Neural cell (in vitro differentiated cells): ENCODE data around the gene C16orf86. TPM values are rescaled to one million over a fixed set of nuclear protein-coding genes. Genes with fewer than 3 reads are reported as not detected.

Source experiments
- H2AFZ ChIP-seq: fragments of 200-600, 300-800 bp; sonication (generic), shearing (Covaris generic); 2 replicates; pipeline ENCODE4 v1.6.0; 2014; ENCODE audit warnings: low read depth, mild to moderate bottlenecking, antibody characterized with exemption, low read length, moderate library complexity
- H3F3A ChIP-seq: fragments of 200-600 bp; shearing (Covaris generic); 2 replicates; pipeline ENCODE4 v1.6.1; 2016; ENCODE audit warnings: mild to moderate bottlenecking, moderate library complexity, mixed read lengths, antibody characterized with exemption, low read length; ENCODE audit not compliant: insufficient read depth, poor library complexity, severe bottlenecking
- H3K27ac ChIP-seq: fragments of 200-600, 300-800 bp; sonication (generic), shearing (Covaris generic); 2 replicates; pipeline ENCODE4 v1.5.1; 2014; ENCODE audit warnings: mild to moderate bottlenecking, low read length, moderate library complexity
- H3K27me3 ChIP-seq: fragments of 300-800, 200-600 bp; sonication (generic), shearing (Covaris generic); 2 replicates; pipeline ENCODE4 v1.6.0; 2014; ENCODE audit warnings: mild to moderate bottlenecking, low read depth, low read length, moderate library complexity; ENCODE audit not compliant: insufficient read depth
- H3K36me3 ChIP-seq: fragments of 300-800, 200-600 bp; sonication (generic), shearing (Covaris generic); 2 replicates; pipeline ENCODE4 v1.5.1; 2014; ENCODE audit warnings: mild to moderate bottlenecking, antibody characterized with exemption, low read length, moderate library complexity; ENCODE audit not compliant: insufficient read depth
- H3K4me2 ChIP-seq: fragments of 300-800, 200-600 bp; sonication (generic), shearing (Covaris generic); 2 replicates; pipeline ENCODE4 v1.6.0; 2014; ENCODE audit warnings: mild to moderate bottlenecking, low read length
- H3K4me3 ChIP-seq: fragments of 300-800, 200-600 bp; sonication (generic), shearing (Covaris generic); 2 replicates; pipeline ENCODE4 v1.5.1; 2014; ENCODE audit warnings: mild to moderate bottlenecking, low read length, moderate library complexity
- H3K79me2 ChIP-seq: fragments of 200-600 bp; shearing (Covaris generic); replicated peaks from 2 replicates; pipeline ENCODE4 v1.6.0; 2014; ENCODE audit warnings: mild to moderate bottlenecking, low read length, moderate library complexity; ENCODE audit not compliant: insufficient read depth
- H3K9ac ChIP-seq: fragments of 300-800, 200-600 bp; sonication (generic), shearing (Covaris generic); 2 replicates; pipeline ENCODE4 v1.6.1; 2016; ENCODE audit warnings: mild to moderate bottlenecking, low read length, mixed read lengths
- H3K9me2 ChIP-seq: fragments of 200-600 bp; shearing (Covaris generic); 2 replicates; pipeline ENCODE4 v1.6.1; 2016; ENCODE audit warnings: mild to moderate bottlenecking, low read length, mixed read lengths; ENCODE audit not compliant: insufficient read depth
- H3K9me3 ChIP-seq: fragments of 200-600, 300-800 bp; sonication (generic), shearing (Covaris generic); 2 replicates; pipeline ENCODE4 v1.6.1; 2016; ENCODE audit warnings: mild to moderate bottlenecking, mixed run types, low read length, moderate library complexity, mixed read lengths
- H4K20me1 ChIP-seq: fragments of 200-600 bp; shearing (Covaris generic); 2 replicates; pipeline ENCODE4 v1.6.1; 2016; ENCODE audit warnings: mild to moderate bottlenecking, mixed run types; ENCODE audit not compliant: insufficient read depth
- EP300 ChIP-seq: fragments of 450-650 bp; conservative IDR thresholded peaks from 2 replicates; pipeline ENCODE4 v1.6.1; 2014; ENCODE audit warnings: antibody characterized with exemption, mild to moderate bottlenecking, moderate library complexity; ENCODE audit not compliant: poor library complexity, severe bottlenecking
- EZH2 ChIP-seq: fragments of 200-600, 300-800 bp; shearing (Covaris generic), sonication (generic); IDR thresholded peaks from 2 replicates; pipeline ENCODE4 v1.6.1; 2014; ENCODE audit warnings: antibody characterized with exemption, low read length, borderline replicate concordance, mild to moderate bottlenecking; ENCODE audit not compliant: insufficient read depth, poor library complexity, severe bottlenecking
- MXI1 ChIP-seq: fragments of 450-650 bp; conservative IDR thresholded peaks from 2 replicates; pipeline ENCODE4 v1.6.1; 2014; ENCODE audit warnings: antibody characterized with exemption, mild to moderate bottlenecking; ENCODE audit not compliant: poor library complexity, severe bottlenecking
- POLR2AphosphoS5 ChIP-seq: IDR thresholded peaks from 2 replicates; pipeline ENCODE4 v1.6.1; 2012
- RAD21 ChIP-seq: fragments of 450-650 bp; conservative IDR thresholded peaks from 2 replicates; pipeline ENCODE4 v1.6.1; 2014; ENCODE audit warnings: antibody characterized with exemption, mild to moderate bottlenecking, moderate library complexity
- SMC3 ChIP-seq: fragments of 450-650 bp; conservative IDR thresholded peaks from 2 replicates; pipeline ENCODE4 v1.6.1; 2014; ENCODE audit warnings: antibody characterized with exemption, mild to moderate bottlenecking, moderate library complexity; ENCODE audit not compliant: poor library complexity
- TAF1 ChIP-seq: IDR thresholded peaks from 2 replicates; pipeline ENCODE4 v1.6.1; 2012; ENCODE audit warnings: low read depth
- polyA plus RNA-seq: library from polyadenylated mRNA; depleted of rRNA; stranded (reverse); fragments of >200 nt; gene quantifications from 2 replicates; pipeline ENCODE4 v1.2.3, GENCODE V29; 2014
- TF ChIP-seq, protein P1 (sequence below): IDR thresholded peaks from 2 replicates; pipeline ENCODE4 v1.6.1; 2012; ENCODE audit warnings: borderline replicate concordance
- TF ChIP-seq, protein P2 (sequence below): fragments of 450-650 bp; IDR thresholded peaks from 2 replicates; pipeline ENCODE4 v1.5.1; 2014; ENCODE audit warnings: antibody characterized with exemption, mild to moderate bottlenecking, moderate library complexity; ENCODE audit not compliant: poor library complexity, severe bottlenecking

C16orf86 gene
- polyA plus RNA-seq, 1 donor from 2014 or later, result 2.4 TPM

GRCh38 chr16:67677712-67678111 lies 11.1 kb downstream of the C16orf86 start:
- H3K27me3 ChIP-seq, result no peaks in the 10 kb centered on the region
- H3K9me2 ChIP-seq, result no peaks in the 10 kb centered on the region
- H3K4me2 ChIP-seq, result no peak overlapping the region
- H2AFZ ChIP-seq, result no peak overlapping the region
- no peaks in the 10 kb centered on the region for H3K36me3 ChIP-seq
- no peak overlapping the region for H3K27ac ChIP-seq
- no peaks in the 10 kb centered on the region for H4K20me1 ChIP-seq
- no peak overlapping the region for H3K9ac ChIP-seq
- H3F3A ChIP-seq, result no peaks in the 10 kb centered on the region
- H3K4me3 ChIP-seq, result no peak overlapping the region
- no peaks in the 10 kb centered on the region for H3K79me2 ChIP-seq
- TF ChIP-seq, protein P1, sequence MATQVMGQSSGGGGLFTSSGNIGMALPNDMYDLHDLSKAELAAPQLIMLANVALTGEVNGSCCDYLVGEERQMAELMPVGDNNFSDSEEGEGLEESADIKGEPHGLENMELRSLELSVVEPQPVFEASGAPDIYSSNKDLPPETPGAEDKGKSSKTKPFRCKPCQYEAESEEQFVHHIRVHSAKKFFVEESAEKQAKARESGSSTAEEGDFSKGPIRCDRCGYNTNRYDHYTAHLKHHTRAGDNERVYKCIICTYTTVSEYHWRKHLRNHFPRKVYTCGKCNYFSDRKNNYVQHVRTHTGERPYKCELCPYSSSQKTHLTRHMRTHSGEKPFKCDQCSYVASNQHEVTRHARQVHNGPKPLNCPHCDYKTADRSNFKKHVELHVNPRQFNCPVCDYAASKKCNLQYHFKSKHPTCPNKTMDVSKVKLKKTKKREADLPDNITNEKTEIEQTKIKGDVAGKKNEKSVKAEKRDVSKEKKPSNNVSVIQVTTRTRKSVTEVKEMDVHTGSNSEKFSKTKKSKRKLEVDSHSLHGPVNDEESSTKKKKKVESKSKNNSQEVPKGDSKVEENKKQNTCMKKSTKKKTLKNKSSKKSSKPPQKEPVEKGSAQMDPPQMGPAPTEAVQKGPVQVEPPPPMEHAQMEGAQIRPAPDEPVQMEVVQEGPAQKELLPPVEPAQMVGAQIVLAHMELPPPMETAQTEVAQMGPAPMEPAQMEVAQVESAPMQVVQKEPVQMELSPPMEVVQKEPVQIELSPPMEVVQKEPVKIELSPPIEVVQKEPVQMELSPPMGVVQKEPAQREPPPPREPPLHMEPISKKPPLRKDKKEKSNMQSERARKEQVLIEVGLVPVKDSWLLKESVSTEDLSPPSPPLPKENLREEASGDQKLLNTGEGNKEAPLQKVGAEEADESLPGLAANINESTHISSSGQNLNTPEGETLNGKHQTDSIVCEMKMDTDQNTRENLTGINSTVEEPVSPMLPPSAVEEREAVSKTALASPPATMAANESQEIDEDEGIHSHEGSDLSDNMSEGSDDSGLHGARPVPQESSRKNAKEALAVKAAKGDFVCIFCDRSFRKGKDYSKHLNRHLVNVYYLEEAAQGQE, result no peak
- TF ChIP-seq RAD21, result no peak
- no peak for TF ChIP-seq SMC3
- TF ChIP-seq POLR2AphosphoS5, result no peak
- TF ChIP-seq MXI1, result no peak
- TF ChIP-seq TAF1, result no peak
- TF ChIP-seq, protein P2, sequence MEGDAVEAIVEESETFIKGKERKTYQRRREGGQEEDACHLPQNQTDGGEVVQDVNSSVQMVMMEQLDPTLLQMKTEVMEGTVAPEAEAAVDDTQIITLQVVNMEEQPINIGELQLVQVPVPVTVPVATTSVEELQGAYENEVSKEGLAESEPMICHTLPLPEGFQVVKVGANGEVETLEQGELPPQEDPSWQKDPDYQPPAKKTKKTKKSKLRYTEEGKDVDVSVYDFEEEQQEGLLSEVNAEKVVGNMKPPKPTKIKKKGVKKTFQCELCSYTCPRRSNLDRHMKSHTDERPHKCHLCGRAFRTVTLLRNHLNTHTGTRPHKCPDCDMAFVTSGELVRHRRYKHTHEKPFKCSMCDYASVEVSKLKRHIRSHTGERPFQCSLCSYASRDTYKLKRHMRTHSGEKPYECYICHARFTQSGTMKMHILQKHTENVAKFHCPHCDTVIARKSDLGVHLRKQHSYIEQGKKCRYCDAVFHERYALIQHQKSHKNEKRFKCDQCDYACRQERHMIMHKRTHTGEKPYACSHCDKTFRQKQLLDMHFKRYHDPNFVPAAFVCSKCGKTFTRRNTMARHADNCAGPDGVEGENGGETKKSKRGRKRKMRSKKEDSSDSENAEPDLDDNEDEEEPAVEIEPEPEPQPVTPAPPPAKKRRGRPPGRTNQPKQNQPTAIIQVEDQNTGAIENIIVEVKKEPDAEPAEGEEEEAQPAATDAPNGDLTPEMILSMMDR, result no peak
- TF ChIP-seq EP300, result no peak
- no peak for TF ChIP-seq EZH2
- H3K9me3 ChIP-seq, result no peaks in the 10 kb centered on the region

GRCh38 chr16:67678354-67679023 lies 11.9 kb downstream of the C16orf86 start:
- TF ChIP-seq, protein P2, result no peak
- TF ChIP-seq POLR2AphosphoS5, result no peak
- no peak for TF ChIP-seq EZH2
- TF ChIP-seq, protein P1, result no peak
- TF ChIP-seq SMC3, result no peak
- TF ChIP-seq MXI1, result no peak
- no peak for TF ChIP-seq RAD21
- TF ChIP-seq EP300, result no peak
- no peak for TF ChIP-seq TAF1
- peaks cover 6% of the 10 kb centered on the region for H3K36me3 ChIP-seq

More at GRCh38 chr16:67678354-67679023, 11.9 kb downstream of the C16orf86 start:
- Histone ChIP-seq H3K27ac (no peak overlapping the region), H3K4me2 (no peak overlapping the region), H3K4me3 (no peak overlapping the region), H3K9me3 (no peaks in the 10 kb centered on the region), H3K27me3 (no peaks in the 10 kb centered on the region), H3K9ac (no peak overlapping the region), H3K79me2 (no peaks in the 10 kb centered on the region), H3K9me2 (no peaks in the 10 kb centered on the region), H2AFZ (no peak overlapping the region), H4K20me1 (no peaks in the 10 kb centered on the region), H3F3A (no peaks in the 10 kb centered on the region)
